ENCODE data around the gene ABHD12.
A peak's percentile ranks its signal among the peaks of the same experiment; 100 is the strongest.

ABHD12 gene

DNA sequence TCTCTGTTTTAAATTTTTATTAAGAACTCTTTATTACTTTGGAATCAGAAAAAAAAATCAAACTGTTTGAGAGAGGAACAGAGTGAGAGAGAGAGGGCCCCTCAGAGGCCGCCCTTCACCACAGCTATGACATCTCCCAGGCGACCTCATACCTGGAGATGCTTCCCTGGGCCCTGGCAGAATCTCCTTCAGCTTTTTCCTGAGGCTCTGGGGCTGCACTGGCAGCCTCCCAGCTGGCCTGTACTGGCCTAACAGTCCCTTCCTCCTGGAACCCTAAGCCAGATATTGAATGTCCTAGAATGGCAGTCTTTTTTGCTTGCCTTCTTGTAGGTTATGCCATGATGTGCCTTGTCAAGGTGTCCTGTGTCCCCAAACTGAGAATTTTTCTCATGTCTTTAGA lies 13.7 kb downstream of the ABHD12 start:
- no CpG with 5 or more reads among the region's 2 CpGs for WGBS (ENCODE audit: extremely low coverage, insufficient coverage, insufficient read length)
- Histone ChIP-seq H2AK5ac (ENCODE audit: low read length) (no peak overlapping the region), H3K36me3 (ENCODE audit: control insufficient read depth in 1 of 2, insufficient read depth in 2 of 2, low read length in 2 of 2) (peaks cover 0 to 4% of the 10 kb centered on the region in 2 experiments), H4K91ac (ENCODE audit: low read depth, low read length) (no peak overlapping the region), H3K27ac (ENCODE audit: low read depth, low read length) (no peak overlapping the region), H3K9ac (ENCODE audit: low read length) (no peak overlapping the region), H3K18ac (ENCODE audit: low read length) (no peak overlapping the region), H3K27me3 (ENCODE audit: insufficient read depth, low read length) (no peaks in the 10 kb centered on the region), H4K12ac (ENCODE audit: low read depth, low read length) (no peak overlapping the region), H3K9me3 (ENCODE audit: insufficient read depth, low read depth, low read length) (peaks cover 2% of the 10 kb centered on the region), H2BK120ac (ENCODE audit: insufficient read depth, low read length, poor library complexity) (no peak overlapping the region), H2AFZ (ENCODE audit: insufficient read depth, low read length, poor library complexity) (no peak overlapping the region), H2BK12ac (ENCODE audit: low read length) (no peak overlapping the region), H3K4me3 (ENCODE audit: low read depth, low read length) (no peak overlapping the region), H3K4me1 (ENCODE audit: control insufficient read depth in 1 of 2, insufficient read depth in 2 of 2, low read length in 2 of 2) (peaks cover 4 to 5% of the 10 kb centered on the region in 2 experiments), H3K79me2 (ENCODE audit: control insufficient read depth, insufficient read depth, low read length, poor library complexity) (peaks cover 13% of the 10 kb centered on the region), H3K4me2 (ENCODE audit: low read length) (no peak overlapping the region), H2BK5ac (ENCODE audit: low read depth, low read length, poor library complexity) (no peak overlapping the region), H3K79me1 (ENCODE audit: low read length) (no peaks in the 10 kb centered on the region), H3K14ac (ENCODE audit: low read length) (no peak overlapping the region), H3K4ac (ENCODE audit: low read depth, low read length) (no peak overlapping the region), H3K23ac (ENCODE audit: low read length) (no peak overlapping the region), H4K8ac (ENCODE audit: low read depth, low read length) (no peak overlapping the region)
- no peak for DNase-seq

DNA sequence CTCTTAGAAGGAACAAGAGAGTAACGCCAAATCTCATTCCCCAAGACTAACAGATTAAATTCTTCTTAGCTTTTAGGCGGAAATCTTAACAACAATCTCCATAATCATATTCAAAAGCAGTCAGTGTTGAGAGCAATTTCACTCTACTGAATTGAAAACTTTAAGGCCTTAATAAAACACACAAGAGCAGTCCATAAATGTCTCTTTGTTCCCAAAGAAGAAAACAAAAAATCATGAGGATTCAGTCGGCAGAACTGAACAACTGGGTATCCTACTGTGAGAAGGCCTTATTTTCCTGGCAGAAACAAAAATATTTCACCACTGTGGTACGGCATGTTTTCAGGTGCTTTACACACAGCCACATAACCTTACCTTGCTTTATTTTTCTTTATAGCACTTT lies 14.4 kb downstream of the ABHD12 start:
- Histone ChIP-seq H3K4me1 (ENCODE audit: control insufficient read depth in 1 of 2, insufficient read depth in 2 of 2, low read length in 2 of 2) (peaks cover 4 to 5% of the 10 kb centered on the region in 2 experiments), H2BK12ac (ENCODE audit: low read length) (no peak overlapping the region), H2BK120ac (ENCODE audit: insufficient read depth, low read length, poor library complexity) (no peak overlapping the region), H2AK5ac (ENCODE audit: low read length) (no peak overlapping the region), H3K79me2 (ENCODE audit: control insufficient read depth, insufficient read depth, low read length, poor library complexity) (peaks cover 13% of the 10 kb centered on the region), H2BK5ac (ENCODE audit: low read depth, low read length, poor library complexity) (no peak overlapping the region), H3K79me1 (ENCODE audit: low read length) (no peaks in the 10 kb centered on the region), H4K8ac (ENCODE audit: low read depth, low read length) (no peak overlapping the region), H3K27me3 (ENCODE audit: insufficient read depth, low read length) (no peaks in the 10 kb centered on the region), H3K4me3 (ENCODE audit: low read depth, low read length) (no peak overlapping the region), H4K12ac (ENCODE audit: low read depth, low read length) (no peak overlapping the region), H2AFZ (ENCODE audit: insufficient read depth, low read length, poor library complexity) (no peak overlapping the region), H3K14ac (ENCODE audit: low read length) (no peak overlapping the region), H3K27ac (ENCODE audit: low read depth, low read length) (no peak overlapping the region), H3K4ac (ENCODE audit: low read depth, low read length) (no peak overlapping the region), H3K9me3 (ENCODE audit: insufficient read depth, low read depth, low read length) (peaks cover 2% of the 10 kb centered on the region), H3K4me2 (ENCODE audit: low read length) (no peak overlapping the region), H3K23ac (ENCODE audit: low read length) (no peak overlapping the region), H4K91ac (ENCODE audit: low read depth, low read length) (no peak overlapping the region), H3K9ac (ENCODE audit: low read length) (no peak overlapping the region), H3K36me3 (ENCODE audit: control insufficient read depth in 1 of 2, insufficient read depth in 2 of 2, low read length in 2 of 2) (peaks cover 0 to 2% of the 10 kb centered on the region in 2 experiments), H3K18ac (ENCODE audit: low read length) (no peak overlapping the region)
- DNase-seq = no peak
- WGBS (ENCODE audit: extremely low coverage, insufficient coverage, insufficient read length) = no CpG with 5 or more reads among the region's 4 CpGs

DNA sequence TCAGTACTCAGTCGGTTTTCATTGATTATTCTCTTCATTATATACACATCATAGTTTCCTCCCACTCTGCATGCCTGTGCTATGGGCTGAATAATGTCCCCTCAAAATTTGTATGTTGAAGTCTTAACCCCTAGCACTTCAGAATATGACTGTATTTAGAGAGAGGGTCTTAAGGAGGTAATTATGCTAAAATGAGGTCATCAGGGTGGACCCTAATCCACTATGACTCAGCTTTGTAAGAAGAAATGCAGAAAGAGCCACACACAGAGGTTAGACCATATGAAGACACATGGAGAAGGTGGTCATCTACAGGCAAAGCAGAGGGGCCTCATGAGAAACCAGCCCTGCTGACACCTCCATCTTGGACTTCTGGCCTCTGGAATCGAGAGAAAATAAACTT lies 15.8 kb downstream of the ABHD12 start:
- no peak overlapping the region for H2BK5ac ChIP-seq (ENCODE audit: low read depth, low read length, poor library complexity)
- WGBS (ENCODE audit: extremely low coverage, insufficient coverage, insufficient read length) = no CpG with 5 or more reads among the region's 2 CpGs

DNA sequence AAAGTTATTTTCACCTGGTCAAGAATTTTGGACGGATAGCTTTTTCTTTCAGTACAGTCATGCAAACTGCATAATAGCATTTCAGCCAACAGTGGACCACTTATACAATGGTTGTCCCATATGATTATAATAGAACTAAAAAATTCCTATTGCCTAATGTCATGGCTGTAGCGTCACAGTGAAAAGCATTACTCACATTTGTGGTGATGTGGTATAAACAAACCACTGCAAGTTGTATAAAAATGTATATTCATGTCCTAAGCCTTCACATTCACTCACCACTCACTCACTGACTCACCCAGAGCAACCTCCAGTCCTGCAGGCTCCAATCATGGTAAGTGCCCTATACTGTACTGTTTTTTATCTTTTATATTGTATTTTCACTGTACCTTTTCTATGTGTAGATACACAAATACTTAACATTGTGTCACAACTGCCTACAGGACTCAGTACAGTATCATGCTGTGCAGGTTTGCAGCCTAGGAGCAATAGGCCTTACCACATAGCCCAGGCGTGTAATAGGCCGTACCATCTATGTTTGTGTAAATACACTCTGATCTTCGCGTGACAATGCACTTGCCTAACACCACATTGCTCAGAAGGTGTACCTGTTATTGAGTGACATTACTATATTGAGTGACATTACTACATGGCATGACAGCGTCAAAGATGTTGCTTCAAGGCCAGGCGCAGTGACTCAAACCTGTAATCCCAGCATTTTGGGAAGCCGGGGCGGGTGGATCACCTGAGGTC lies 17.9 kb downstream of the ABHD12 start:
- H3K27ac ChIP-seq (ENCODE audit: low read depth, low read length) = no peak overlapping the region
- DNase-seq = peak in 1 of 2 donors; percentile 56
- H4K8ac ChIP-seq (ENCODE audit: low read depth, low read length) = no peak overlapping the region
- no peak overlapping the region for H3K4ac ChIP-seq (ENCODE audit: low read depth, low read length)
- H4K12ac ChIP-seq (ENCODE audit: low read depth, low read length) = no peak overlapping the region
- H2AK5ac ChIP-seq (ENCODE audit: low read length) = no peak overlapping the region
- H2BK5ac ChIP-seq (ENCODE audit: low read depth, low read length, poor library complexity) = no peak overlapping the region
- H2BK120ac ChIP-seq (ENCODE audit: insufficient read depth, low read length, poor library complexity) = no peak overlapping the region
- no peak overlapping the region for H3K9ac ChIP-seq (ENCODE audit: low read length)
- H3K79me2 ChIP-seq (ENCODE audit: control insufficient read depth, insufficient read depth, low read length, poor library complexity) = peaks cover 5% of the 10 kb centered on the region
- no peaks in the 10 kb centered on the region for H3K27me3 ChIP-seq (ENCODE audit: insufficient read depth, low read length)
- no peak overlapping the region for H4K91ac ChIP-seq (ENCODE audit: low read depth, low read length)
- H2AFZ ChIP-seq (ENCODE audit: insufficient read depth, low read length, poor library complexity) = no peak overlapping the region
- H3K14ac ChIP-seq (ENCODE audit: low read length) = no peak overlapping the region
- H3K4me2 ChIP-seq (ENCODE audit: low read length) = no peak overlapping the region
- no CpG with 5 or more reads among the region's 10 CpGs for WGBS (ENCODE audit: extremely low coverage, insufficient coverage, insufficient read length)
- H3K4me3 ChIP-seq (ENCODE audit: low read depth, low read length) = no peak overlapping the region
- no peak overlapping the region for H2BK12ac ChIP-seq (ENCODE audit: low read length)
- H3K4me1 ChIP-seq (ENCODE audit: control insufficient read depth in 1 of 2, insufficient read depth in 2 of 2, low read length in 2 of 2) = peaks cover 2 to 5% of the 10 kb centered on the region in 2 experiments
- H3K79me1 ChIP-seq (ENCODE audit: low read length) = no peaks in the 10 kb centered on the region
- peaks cover 2% of the 10 kb centered on the region for H3K9me3 ChIP-seq (ENCODE audit: insufficient read depth, low read depth, low read length)
- H3K18ac ChIP-seq (ENCODE audit: low read length) = no peak overlapping the region
- H3K36me3 ChIP-seq (ENCODE audit: control insufficient read depth in 1 of 2, insufficient read depth in 2 of 2, low read length in 2 of 2) = no peaks in the 10 kb centered on the region
- no peak overlapping the region for H3K23ac ChIP-seq (ENCODE audit: low read length)

More for the DNA sequence above, 15.8 kb downstream of the ABHD12 start:
- Histone ChIP-seq H3K18ac (ENCODE audit: low read length) (no peak overlapping the region), H3K79me2 (ENCODE audit: control insufficient read depth, insufficient read depth, low read length, poor library complexity) (peaks cover 9% of the 10 kb centered on the region), H2BK12ac (ENCODE audit: low read length) (no peak overlapping the region), H3K4ac (ENCODE audit: low read depth, low read length) (no peak overlapping the region), H3K4me3 (ENCODE audit: low read depth, low read length) (no peak overlapping the region), H3K79me1 (ENCODE audit: low read length) (no peaks in the 10 kb centered on the region), H4K8ac (ENCODE audit: low read depth, low read length) (no peak overlapping the region), H3K14ac (ENCODE audit: low read length) (no peak overlapping the region), H4K12ac (ENCODE audit: low read depth, low read length) (no peak overlapping the region), H3K4me1 (ENCODE audit: control insufficient read depth in 1 of 2, insufficient read depth in 2 of 2, low read length in 2 of 2) (peaks cover 0 to 4% of the 10 kb centered on the region in 2 experiments), H4K91ac (ENCODE audit: low read depth, low read length) (no peak overlapping the region), H3K27me3 (ENCODE audit: insufficient read depth, low read length) (no peaks in the 10 kb centered on the region), H3K9me3 (ENCODE audit: insufficient read depth, low read depth, low read length) (peaks cover 2% of the 10 kb centered on the region), H2AFZ (ENCODE audit: insufficient read depth, low read length, poor library complexity) (no peak overlapping the region), H3K27ac (ENCODE audit: low read depth, low read length) (no peak overlapping the region), H3K9ac (ENCODE audit: low read length) (no peak overlapping the region), H3K4me2 (ENCODE audit: low read length) (no peak overlapping the region), H3K36me3 (ENCODE audit: control insufficient read depth in 1 of 2, insufficient read depth in 2 of 2, low read length in 2 of 2) (peaks cover 0 to 2% of the 10 kb centered on the region in 2 experiments), H3K23ac (ENCODE audit: low read length) (no peak overlapping the region), H2AK5ac (ENCODE audit: low read length) (no peak overlapping the region), H2BK120ac (ENCODE audit: insufficient read depth, low read length, poor library complexity) (no peak overlapping the region)
- no peak for DNase-seq
